Neural cell (in vitro differentiated cells): ENCODE results near the gene DLG4. TPM values are rescaled to one million over a fixed set of nuclear protein-coding genes. Genes with fewer than 3 reads are reported as not detected.
A peak's percentile ranks its signal among the peaks of the same experiment; 100 is the strongest.

Experiments
- H2AFZ ChIP-seq: fragments of 200-600, 300-800 bp; sonication (generic), shearing (Covaris generic); 2 replicates; pipeline ENCODE4 v1.6.0; 2014; ENCODE audit warnings: low read depth, mild to moderate bottlenecking, antibody characterized with exemption, low read length, moderate library complexity
- H3F3A ChIP-seq: fragments of 200-600 bp; shearing (Covaris generic); 2 replicates; pipeline ENCODE4 v1.6.1; 2016; ENCODE audit warnings: mild to moderate bottlenecking, moderate library complexity, mixed read lengths, antibody characterized with exemption, low read length; ENCODE audit not compliant: insufficient read depth, poor library complexity, severe bottlenecking
- H3K27ac ChIP-seq: fragments of 200-600, 300-800 bp; sonication (generic), shearing (Covaris generic); 2 replicates; pipeline ENCODE4 v1.5.1; 2014; ENCODE audit warnings: mild to moderate bottlenecking, low read length, moderate library complexity
- H3K27me3 ChIP-seq: fragments of 300-800, 200-600 bp; sonication (generic), shearing (Covaris generic); 2 replicates; pipeline ENCODE4 v1.6.0; 2014; ENCODE audit warnings: mild to moderate bottlenecking, low read depth, low read length, moderate library complexity; ENCODE audit not compliant: insufficient read depth
- H3K36me3 ChIP-seq: fragments of 300-800, 200-600 bp; sonication (generic), shearing (Covaris generic); 2 replicates; pipeline ENCODE4 v1.5.1; 2014; ENCODE audit warnings: mild to moderate bottlenecking, antibody characterized with exemption, low read length, moderate library complexity; ENCODE audit not compliant: insufficient read depth
- H3K4me2 ChIP-seq: fragments of 300-800, 200-600 bp; sonication (generic), shearing (Covaris generic); 2 replicates; pipeline ENCODE4 v1.6.0; 2014; ENCODE audit warnings: mild to moderate bottlenecking, low read length
- H3K4me3 ChIP-seq: fragments of 300-800, 200-600 bp; sonication (generic), shearing (Covaris generic); 2 replicates; pipeline ENCODE4 v1.5.1; 2014; ENCODE audit warnings: mild to moderate bottlenecking, low read length, moderate library complexity
- H3K79me2 ChIP-seq: fragments of 200-600 bp; shearing (Covaris generic); replicated peaks from 2 replicates; pipeline ENCODE4 v1.6.0; 2014; ENCODE audit warnings: mild to moderate bottlenecking, low read length, moderate library complexity; ENCODE audit not compliant: insufficient read depth
- H3K9ac ChIP-seq: fragments of 300-800, 200-600 bp; sonication (generic), shearing (Covaris generic); 2 replicates; pipeline ENCODE4 v1.6.1; 2016; ENCODE audit warnings: mild to moderate bottlenecking, low read length, mixed read lengths
- H3K9me2 ChIP-seq: fragments of 200-600 bp; shearing (Covaris generic); 2 replicates; pipeline ENCODE4 v1.6.1; 2016; ENCODE audit warnings: mild to moderate bottlenecking, low read length, mixed read lengths; ENCODE audit not compliant: insufficient read depth
- H3K9me3 ChIP-seq: fragments of 200-600, 300-800 bp; sonication (generic), shearing (Covaris generic); 2 replicates; pipeline ENCODE4 v1.6.1; 2016; ENCODE audit warnings: mild to moderate bottlenecking, mixed run types, low read length, moderate library complexity, mixed read lengths
- H4K20me1 ChIP-seq: fragments of 200-600 bp; shearing (Covaris generic); 2 replicates; pipeline ENCODE4 v1.6.1; 2016; ENCODE audit warnings: mild to moderate bottlenecking, mixed run types; ENCODE audit not compliant: insufficient read depth
- CTCF ChIP-seq: fragments of 450-650 bp; IDR thresholded peaks from 2 replicates; pipeline ENCODE4 v1.5.1; 2014; ENCODE audit warnings: antibody characterized with exemption, mild to moderate bottlenecking, moderate library complexity; ENCODE audit not compliant: poor library complexity, severe bottlenecking
- EP300 ChIP-seq: fragments of 450-650 bp; conservative IDR thresholded peaks from 2 replicates; pipeline ENCODE4 v1.6.1; 2014; ENCODE audit warnings: antibody characterized with exemption, mild to moderate bottlenecking, moderate library complexity; ENCODE audit not compliant: poor library complexity, severe bottlenecking
- EZH2 ChIP-seq: fragments of 200-600, 300-800 bp; shearing (Covaris generic), sonication (generic); IDR thresholded peaks from 2 replicates; pipeline ENCODE4 v1.6.1; 2014; ENCODE audit warnings: antibody characterized with exemption, low read length, borderline replicate concordance, mild to moderate bottlenecking; ENCODE audit not compliant: insufficient read depth, poor library complexity, severe bottlenecking
- MXI1 ChIP-seq: fragments of 450-650 bp; conservative IDR thresholded peaks from 2 replicates; pipeline ENCODE4 v1.6.1; 2014; ENCODE audit warnings: antibody characterized with exemption, mild to moderate bottlenecking; ENCODE audit not compliant: poor library complexity, severe bottlenecking
- POLR2AphosphoS5 ChIP-seq: IDR thresholded peaks from 2 replicates; pipeline ENCODE4 v1.6.1; 2012
- RAD21 ChIP-seq: fragments of 450-650 bp; conservative IDR thresholded peaks from 2 replicates; pipeline ENCODE4 v1.6.1; 2014; ENCODE audit warnings: antibody characterized with exemption, mild to moderate bottlenecking, moderate library complexity
- REST ChIP-seq: IDR thresholded peaks from 2 replicates; pipeline ENCODE4 v1.6.1; 2012; ENCODE audit warnings: borderline replicate concordance
- SMC3 ChIP-seq: fragments of 450-650 bp; conservative IDR thresholded peaks from 2 replicates; pipeline ENCODE4 v1.6.1; 2014; ENCODE audit warnings: antibody characterized with exemption, mild to moderate bottlenecking, moderate library complexity; ENCODE audit not compliant: poor library complexity
- TAF1 ChIP-seq: IDR thresholded peaks from 2 replicates; pipeline ENCODE4 v1.6.1; 2012; ENCODE audit warnings: low read depth
- polyA plus RNA-seq: library from polyadenylated mRNA; depleted of rRNA; stranded (reverse); fragments of >200 nt; gene quantifications from 2 replicates; pipeline ENCODE4 v1.2.3, GENCODE V29; 2014

The DLG4 gene
- polyA plus RNA-seq, 1 donor from 2014 or later = 126 TPM

- no peak overlapping the region for H3K4me2 ChIP-seq
- H4K20me1 ChIP-seq = no peaks in the 10 kb centered on the region
- no peak overlapping the region for H2AFZ ChIP-seq
- no peaks in the 10 kb centered on the region for H3K9me3 ChIP-seq
- H3K4me3 ChIP-seq = peak overlapping the region; percentile 75
- peaks cover 82% of the 10 kb centered on the region for H3K79me2 ChIP-seq
- no peak overlapping the region for H3K9ac ChIP-seq
- no peaks in the 10 kb centered on the region for H3K9me2 ChIP-seq
- H3K27ac ChIP-seq = no peak overlapping the region
- H3K27me3 ChIP-seq = no peaks in the 10 kb centered on the region
- H3F3A ChIP-seq = peaks cover 3% of the 10 kb centered on the region
- no peak for TF ChIP-seq TAF1
- H3K36me3 ChIP-seq = no peaks in the 10 kb centered on the region
These were observed 16.3 kb upstream of the DLG4 start for GRCh38 chr17:7235693-7236665.

- Histone ChIP-seq H3K36me3 (no peaks in the 10 kb centered on the region), H3K27ac (peak within 1 kb of the TSS; percentile 88), H3K9me2 (no peaks in the 10 kb centered on the region), H3K4me2 (peak within 1 kb of the TSS; percentile 91), H3K9ac (peak within 1 kb of the TSS; percentile 85), H2AFZ (peak within 1 kb of the TSS; percentile 23), H3K79me2 (peaks cover 82% of the 10 kb centered on the region), H3F3A (peaks cover 3% of the 10 kb centered on the region), H3K4me3 (peak within 1 kb of the TSS; percentile 81), H4K20me1 (peaks cover 5% of the 10 kb centered on the region), H3K27me3 (no peaks in the 10 kb centered on the region), H3K9me3 (no peaks in the 10 kb centered on the region)
- TF ChIP-seq POLR2AphosphoS5 (peak; percentile 92), RAD21 (peak; percentile 37), TAF1 (peak; percentile 68), SMC3 (peak; percentile 26), EZH2 (no peak), REST (no peak), MXI1 (peak; percentile 81), CTCF (peak; percentile 11), EP300 (peak; percentile 54)
These were observed 14.7 kb upstream of the DLG4 start, which contains the start of gene DVL2 for GRCh38 chr17:7234083-7234951. Gene DVL2, minus strand, starts transcription at chr17:7234517. Its CDS starts 255 bp downstream, at chr17:7234262.
